Parathyroid adenoma (tissue), 2 donors: ENCODE data around the gene C1QTNF8.

ENCODE experiments used
- H2AFZ ChIP-seq: fragments of 300-600 bp; sonication (generic); one replicate; pipeline ENCODE4 v1.7.0; 2017; ENCODE audit warnings: antibody characterized with exemption, mild to moderate bottlenecking
- H3K27ac ChIP-seq: fragments of 300-600 bp; sonication (generic); one replicate; pipeline ENCODE4 v1.7.0; 2017
- H3K27me3 ChIP-seq: fragments of 300-600 bp; sonication (generic); one replicate; pipeline ENCODE4 v1.7.0; 2017; ENCODE audit warnings: low read length; ENCODE audit not compliant: control insufficient read depth, insufficient read depth
- H3K36me3 ChIP-seq: fragments of 300-600 bp; sonication (generic); one replicate; pipeline ENCODE4 v1.7.0; 2017; ENCODE audit warnings: low read length; ENCODE audit not compliant: control insufficient read depth, insufficient read depth
- H3K4me1 ChIP-seq: fragments of 300-600 bp; sonication (generic); one replicate; pipeline ENCODE4 v1.7.0; 2017; ENCODE audit warnings: control low read depth
- H3K4me2 ChIP-seq: fragments of 300-600 bp; sonication (generic); one replicate; pipeline ENCODE4 v1.7.0; 2017; ENCODE audit warnings: low read length
- H3K4me3 ChIP-seq: fragments of 300-600 bp; sonication (generic); one replicate; pipeline ENCODE4 v1.7.0; 2017; ENCODE audit warnings: low read depth, low read length
- H3K79me2 ChIP-seq: fragments of 300-600 bp; sonication (generic); one replicate; pipeline ENCODE4 v1.7.0; 2017; ENCODE audit warnings: control low read depth
- H3K9ac ChIP-seq: fragments of 300-600 bp; sonication (generic); one replicate; pipeline ENCODE4 v1.7.0; 2017; ENCODE audit warnings: mild to moderate bottlenecking
- H3K9me3 ChIP-seq: fragments of 300-600 bp; sonication (generic); one replicate; pipeline ENCODE4 v1.7.0; 2017; ENCODE audit warnings: low read length; ENCODE audit not compliant: control insufficient read depth
- CTCF ChIP-seq: fragments of 300-600 bp; sonication (generic); IDR thresholded peaks from one replicate; pipeline ENCODE4 v1.7.0; 2017; ENCODE audit warnings: antibody characterized with exemption, mild to moderate bottlenecking
- donor health status: primary hyperparathyroidism.

Gene C1QTNF8

GRCh38 chr16:1124795-1125194 is 28.8 kb upstream of the C1QTNF8 start:
- Histone ChIP-seq H3K36me3 (no peaks in the 10 kb centered on the region), H3K9ac (no peak overlapping the region), H3K27me3 (no peaks in the 10 kb centered on the region), H2AFZ (no peak overlapping the region), H3K79me2 (no peaks in the 10 kb centered on the region), H3K27ac (no peak overlapping the region), H3K9me3 (no peaks in the 10 kb centered on the region), H3K4me2 (no peak overlapping the region), H3K4me3 (no peak overlapping the region), H3K4me1 (no peaks in the 10 kb centered on the region)
- TF ChIP-seq CTCF, result no peak

GRCh38 chr16:1124291-1124690 is 28.2 kb upstream of the C1QTNF8 start:
- no peak for TF ChIP-seq CTCF
- H3K27me3 ChIP-seq, result no peaks in the 10 kb centered on the region
- H3K4me3 ChIP-seq, result no peak overlapping the region
- H2AFZ ChIP-seq, result no peak overlapping the region
- no peak overlapping the region for H3K4me2 ChIP-seq
- H3K9me3 ChIP-seq, result no peaks in the 10 kb centered on the region
- H3K79me2 ChIP-seq, result no peaks in the 10 kb centered on the region
- no peaks in the 10 kb centered on the region for H3K4me1 ChIP-seq
- no peak overlapping the region for H3K9ac ChIP-seq
- H3K36me3 ChIP-seq, result no peaks in the 10 kb centered on the region
- H3K27ac ChIP-seq, result no peak overlapping the region

GRCh38 chr16:1123525-1124230 is 27.6 kb upstream of the C1QTNF8 start:
- no peak overlapping the region for H3K4me2 ChIP-seq
- H3K79me2 ChIP-seq, result no peaks in the 10 kb centered on the region
- no peaks in the 10 kb centered on the region for H3K4me1 ChIP-seq
- H3K27ac ChIP-seq, result no peak overlapping the region
- no peak overlapping the region for H3K4me3 ChIP-seq
- no peak overlapping the region for H2AFZ ChIP-seq
- TF ChIP-seq CTCF, result no peak
- no peaks in the 10 kb centered on the region for H3K9me3 ChIP-seq
- no peaks in the 10 kb centered on the region for H3K36me3 ChIP-seq
- no peak overlapping the region for H3K9ac ChIP-seq
- H3K27me3 ChIP-seq, result no peaks in the 10 kb centered on the region

GRCh38 chr16:1122398-1122765 is 26.3 kb upstream of the C1QTNF8 start:
- H3K4me2 ChIP-seq, result no peak overlapping the region
- TF ChIP-seq CTCF, result no peak

More at GRCh38 chr16:1122398-1122765, 26.3 kb upstream of the C1QTNF8 start:
- Histone ChIP-seq H3K4me3 (no peak overlapping the region), H3K79me2 (no peaks in the 10 kb centered on the region), H3K27ac (no peak overlapping the region), H3K9ac (no peak overlapping the region), H3K9me3 (no peaks in the 10 kb centered on the region), H3K36me3 (no peaks in the 10 kb centered on the region), H2AFZ (no peak overlapping the region), H3K4me1 (no peaks in the 10 kb centered on the region), H3K27me3 (no peaks in the 10 kb centered on the region)
